ENCODE results near the gene RNF17. TPM values are rescaled to one million over a fixed set of nuclear protein-coding genes. Genes with fewer than 3 reads are reported as not detected.

Gene RNF17
- total RNA-seq, 4 donors from 2014 or later = 0.75 TPM; not detected in 3

GRCh38 chr13:24865163-24865953 lies 101.4 kb downstream of the RNF17 start:
- TF ChIP-seq CTCF (IDR thresholded peaks at IDR 0.05; ENCODE audit: low read depth) = no peak

- TF ChIP-seq CTCF (IDR thresholded peaks at IDR 0.05; ENCODE audit: low read depth) = no peak
Measured at GRCh38 chr13:24866488-24866887, 102.5 kb downstream of the RNF17 start.

DNA sequence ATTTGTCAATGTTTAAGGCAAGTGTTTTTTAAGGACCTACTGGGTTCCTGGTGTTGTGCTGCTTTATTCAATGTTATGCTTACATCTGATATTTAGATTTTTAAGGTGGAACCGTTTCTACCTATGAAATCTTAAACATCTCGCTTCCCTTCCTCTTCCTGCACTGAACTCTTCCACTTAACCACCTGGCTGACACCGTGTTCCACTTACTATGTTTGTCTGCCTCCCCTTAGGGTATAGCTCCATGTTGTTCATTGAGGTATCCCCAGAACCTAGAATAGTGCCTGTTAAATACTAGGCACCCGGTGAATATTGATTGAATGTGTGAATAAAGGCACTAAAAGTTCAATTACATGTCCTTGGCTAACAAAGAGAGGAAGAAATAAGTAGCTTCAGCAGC lies 104.9 kb downstream of the RNF17 start:
- TF ChIP-seq CTCF (IDR thresholded peaks at IDR 0.05; ENCODE audit: low read depth) = no peak

DNA sequence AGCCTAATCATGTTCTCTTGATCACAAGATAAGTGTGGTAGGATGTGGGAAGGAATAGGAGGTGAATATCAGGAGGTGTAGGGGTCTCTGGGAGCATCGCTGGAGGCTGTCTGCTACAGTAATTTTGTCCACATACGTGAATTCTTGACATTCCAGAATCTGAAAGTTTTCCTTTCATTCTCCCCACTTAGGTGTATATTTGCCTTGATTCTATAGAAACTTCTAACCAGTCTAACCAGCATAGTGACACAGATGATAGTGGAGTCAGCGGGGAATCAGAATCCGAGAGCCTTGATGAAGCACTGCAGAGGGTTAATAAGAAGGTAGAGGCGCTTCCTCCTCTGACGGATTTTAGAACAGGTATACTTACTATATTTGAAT lies 106.4 kb downstream of the RNF17 start:
- no peak for TF ChIP-seq CTCF (IDR thresholded peaks at IDR 0.05; ENCODE audit: low read depth)

- no peak for TF ChIP-seq CTCF (IDR thresholded peaks at IDR 0.05; ENCODE audit: low read depth)
Measured at GRCh38 chr13:24875566-24875965, 111.6 kb downstream of the RNF17 start.

DNA sequence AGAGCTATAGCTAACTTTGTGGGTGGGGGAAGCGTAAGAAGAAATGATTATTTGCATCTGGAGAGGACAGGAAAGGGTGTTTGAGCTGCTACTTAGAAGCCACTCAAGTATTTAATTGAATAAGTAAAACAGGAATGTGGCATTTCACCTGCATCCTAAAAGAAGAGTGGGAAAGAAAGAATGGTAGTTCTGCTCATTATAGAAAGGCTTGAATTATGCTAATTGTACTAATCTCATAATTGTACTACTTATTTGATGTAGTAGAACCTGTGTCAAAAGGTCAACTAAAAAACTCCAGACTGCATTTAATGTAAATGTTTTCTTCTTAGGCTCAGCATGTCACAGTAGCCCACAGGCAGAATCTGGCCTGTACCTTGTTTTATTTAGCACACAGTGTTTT lies 113.6 kb downstream of the RNF17 start:
- TF ChIP-seq CTCF (IDR thresholded peaks at IDR 0.05; ENCODE audit: low read depth) = no peak

GRCh38 chr13:24878340-24878739 lies 114.4 kb downstream of the RNF17 start:
- no peak for TF ChIP-seq CTCF (IDR thresholded peaks at IDR 0.05; ENCODE audit: low read depth)

Measured in subcutaneous adipose tissue (tissue), 4 donors.